Keratinocyte (primary cell): ENCODE measurements around the gene SBK1. TPM values are rescaled to one million over a fixed set of nuclear protein-coding genes. Genes with fewer than 3 reads are reported as not detected.
A peak's percentile ranks its signal among the peaks of the same experiment; 100 is the strongest.

Source experiments
- DNase-seq: peaks from one replicate; pipeline ENCODE4 v3.0.0-alpha.2; 2011; ENCODE audit warnings: low read depth, missing footprints, low spot score
- FAIRE-seq: peaks from 2 replicates; lab custom pipeline; 2011; peaks lifted over from hg19 to GRCh38; lab: Jason Lieb, UNC
- H2AFZ ChIP-seq: 2 replicates; pipeline ENCODE4 v1.6.0; 2012; ENCODE audit warnings: low read length, control low read depth, inconsistent platforms; ENCODE audit not compliant: control insufficient read depth
- H3K27ac ChIP-seq: 2 replicates; pipeline ENCODE4 v1.5.1; 2011; ENCODE audit warnings: low read length; ENCODE audit not compliant: control insufficient read depth, insufficient read depth
- H3K27me3 ChIP-seq: 3 replicates; pipeline ENCODE4 v1.6.0; 2011; ENCODE audit warnings: low read length; ENCODE audit not compliant: control insufficient read depth, insufficient read depth; ENCODE audit errors: extremely low read depth
- H3K36me3 ChIP-seq, 2 experiments: 2 replicates in 1 of 2; 3 replicates in 1 of 2; pipeline ENCODE4 v1.5.1; 2011; ENCODE audit warnings: low read length in 2 of 2, mild to moderate bottlenecking in 1 of 2; ENCODE audit not compliant: control insufficient read depth in 2 of 2, insufficient read depth in 2 of 2; ENCODE audit errors: extremely low read depth in 1 of 2
- H3K4me1 ChIP-seq: 3 replicates; pipeline ENCODE4 v1.5.1; 2011; ENCODE audit warnings: low read length; ENCODE audit not compliant: control insufficient read depth, insufficient read depth; ENCODE audit errors: extremely low read depth
- H3K4me2 ChIP-seq: 3 replicates; pipeline ENCODE4 v1.6.0; 2011; ENCODE audit warnings: low read depth, low read length; ENCODE audit not compliant: control insufficient read depth, insufficient read depth; ENCODE audit errors: extremely low read depth
- H3K4me3 ChIP-seq, 3 experiments: fragments of 200-600 bp in 1 of 3; sonication (generic) in 1 of 3; 2 replicates in 2 of 3; 3 replicates in 1 of 3; pipeline ENCODE4 v1.5.1; 2011 to 2016; ENCODE audit warnings: low read length in 3 of 3, mild to moderate bottlenecking in 3 of 3, control low read depth in 2 of 3, inconsistent platforms in 1 of 3, low read depth in 1 of 3, mixed read lengths in 1 of 3, mixed run types in 1 of 3, moderate library complexity in 1 of 3; ENCODE audit not compliant: control insufficient read depth in 2 of 3, insufficient read depth in 2 of 3; ENCODE audit errors: extremely low read depth in 1 of 3
- H3K79me2 ChIP-seq: 2 replicates; pipeline ENCODE4 v1.6.0; 2012; ENCODE audit warnings: low read length; ENCODE audit not compliant: control insufficient read depth, insufficient read depth
- H3K9ac ChIP-seq: 3 replicates; pipeline ENCODE4 v1.6.0; 2011; ENCODE audit warnings: low read length; ENCODE audit not compliant: control insufficient read depth, insufficient read depth; ENCODE audit errors: extremely low read depth
- H3K9me1 ChIP-seq: 3 replicates; pipeline ENCODE4 v1.6.0; 2011; ENCODE audit warnings: low read length; ENCODE audit not compliant: control insufficient read depth, insufficient read depth; ENCODE audit errors: extremely low read depth
- H3K9me3 ChIP-seq: 2 replicates; pipeline ENCODE4 v1.5.1; 2012; ENCODE audit warnings: low read depth, low read length; ENCODE audit not compliant: control insufficient read depth
- H4K20me1 ChIP-seq: 3 replicates; pipeline ENCODE4 v1.6.0; 2011; ENCODE audit warnings: low read length; ENCODE audit not compliant: control insufficient read depth, insufficient read depth; ENCODE audit errors: extremely low read depth
- EZH2 ChIP-seq: IDR thresholded peaks from one replicate; pipeline ENCODE4 v1.6.1; 2012; ENCODE audit warnings: inconsistent platforms, mild to moderate bottlenecking, low read length, moderate library complexity
- dilution Hi-C: fragments of 300-500 bp; cut with MboI; formaldehyde crosslinking; loops from one replicate; pipeline ENCODE4 v1.7.0; 2020; ENCODE audit warnings: low sequenced_read_pairs; ENCODE audit not compliant: extremely low pct_ligation_motif_present
- polyA plus RNA-seq, 5 experiments: library from polyadenylated mRNA; depleted of rRNA in 3 of 5; stranded (reverse) in 3 of 5; stranded (forward) in 1 of 5; unstranded in 1 of 5; fragments of >200 nt; gene quantifications; 1 replicate in 1 of 5; 2 replicates in 3 of 5; 3 replicates in 1 of 5; pipeline versions ENCODE4 v1.2.1 to v1.2.3, GENCODE V29; 2011 to 2012; ENCODE audit warnings: missing spikeins in 2 of 5, low read depth in 1 of 5, low replicate concordance in 1 of 5
- TF ChIP-seq, protein P1 (sequence below), 3 experiments: IDR thresholded peaks in 1 of 3; conservative IDR thresholded peaks in 1 of 3; optimal IDR thresholded peaks in 1 of 3; 2 replicates in 2 of 3; 3 replicates in 1 of 3; pipeline versions ENCODE3 to v1.5.1; 2011; ENCODE audit warnings: low read length in 3 of 3, mild to moderate bottlenecking in 3 of 3, moderate library complexity in 2 of 3, control low read depth in 1 of 3, inconsistent platforms in 1 of 3; ENCODE audit not compliant: insufficient read depth in 2 of 3; ENCODE audit errors: extremely low read depth in 1 of 3

SBK1 gene
- polyA plus RNA-seq, 1 donor (not counting 4 experiments of a cell fraction or from before 2014, with no cell fraction given): 0.04 TPM

DNA sequence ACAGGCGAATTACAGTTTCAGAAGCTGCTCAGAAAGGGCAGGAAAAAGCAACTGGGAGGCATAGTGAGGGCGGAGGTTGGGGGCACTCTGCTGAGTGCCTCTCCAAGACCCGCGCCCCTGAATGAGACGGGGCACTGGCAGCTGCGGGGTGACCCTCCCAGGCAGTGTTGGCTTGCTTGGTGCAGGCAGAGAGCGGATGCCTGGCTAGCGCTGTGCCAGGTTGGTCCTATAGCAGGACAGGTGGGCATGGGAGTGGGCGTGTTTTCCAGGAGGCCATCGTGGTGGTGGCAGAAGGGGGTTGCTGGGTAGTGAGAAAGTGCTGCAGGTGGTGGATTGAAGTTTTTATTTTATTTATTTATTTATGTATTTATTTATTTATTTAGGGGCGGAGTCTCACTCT is 16.0 kb upstream of the SBK1 start:
- Histone ChIP-seq H3K9me3 (no peaks in the 10 kb centered on the region), H3K9ac (no peak overlapping the region)

DNA sequence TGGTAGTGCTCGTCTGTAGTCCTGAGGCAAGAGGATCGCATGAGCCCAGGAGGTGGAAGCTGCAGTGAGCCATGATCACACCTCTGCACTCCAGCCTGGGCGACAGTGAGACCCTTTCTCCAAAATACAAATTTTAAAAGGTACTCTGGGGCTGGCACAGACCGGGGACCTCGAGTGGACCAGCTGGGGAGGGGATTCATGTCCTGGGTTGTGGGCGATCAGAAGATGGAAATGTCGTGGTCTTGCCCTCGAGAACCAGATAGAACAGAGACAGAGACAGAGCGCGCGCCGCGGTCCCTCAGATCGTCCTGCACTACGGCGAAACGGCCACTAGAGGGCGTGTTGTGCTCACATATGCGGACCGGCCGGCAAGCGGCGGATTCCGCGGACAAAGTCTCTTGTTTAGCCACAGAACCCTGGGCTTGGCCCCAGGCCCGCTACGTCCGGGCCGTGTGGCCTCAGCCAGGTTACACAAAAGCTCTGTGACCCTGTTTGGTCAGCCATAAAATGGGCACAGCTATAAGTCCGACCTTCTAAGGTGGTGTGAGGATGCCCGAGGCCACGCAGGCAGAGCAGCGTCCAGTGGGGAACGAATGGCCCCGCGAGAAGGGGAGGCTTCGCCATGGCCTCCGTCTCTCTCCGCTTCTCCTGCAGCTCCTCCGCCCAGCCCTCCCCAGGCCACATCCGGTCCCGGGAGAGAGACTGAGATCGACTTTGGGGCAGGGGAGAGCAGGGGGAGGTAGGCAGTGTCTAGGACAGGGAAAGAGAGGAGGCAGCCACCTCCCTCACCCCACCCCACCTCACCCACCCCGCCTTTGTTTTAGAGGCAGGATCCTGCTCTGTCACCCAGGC is 14.6 kb upstream of the SBK1 start:
- peaks cover 4% of the 10 kb centered on the region for H3K4me1 ChIP-seq
- no peaks in the 10 kb centered on the region for H3K9me1 ChIP-seq
- H3K36me3 ChIP-seq: no peaks in the 10 kb centered on the region
- H3K4me2 ChIP-seq: peak overlapping the region; percentile 80
- dilution Hi-C loops: no loop called here
- H3K27me3 ChIP-seq: peaks cover 16% of the 10 kb centered on the region
- H3K9ac ChIP-seq: peak overlapping the region; percentile 28
- H3K4me3 ChIP-seq: peak overlapping the region; percentile 7 to 60 (median 51)
- peak; percentile 7 for DNase-seq
- H3K79me2 ChIP-seq: no peaks in the 10 kb centered on the region
- no peak overlapping the region for H3K27ac ChIP-seq
- TF ChIP-seq, protein P1, sequence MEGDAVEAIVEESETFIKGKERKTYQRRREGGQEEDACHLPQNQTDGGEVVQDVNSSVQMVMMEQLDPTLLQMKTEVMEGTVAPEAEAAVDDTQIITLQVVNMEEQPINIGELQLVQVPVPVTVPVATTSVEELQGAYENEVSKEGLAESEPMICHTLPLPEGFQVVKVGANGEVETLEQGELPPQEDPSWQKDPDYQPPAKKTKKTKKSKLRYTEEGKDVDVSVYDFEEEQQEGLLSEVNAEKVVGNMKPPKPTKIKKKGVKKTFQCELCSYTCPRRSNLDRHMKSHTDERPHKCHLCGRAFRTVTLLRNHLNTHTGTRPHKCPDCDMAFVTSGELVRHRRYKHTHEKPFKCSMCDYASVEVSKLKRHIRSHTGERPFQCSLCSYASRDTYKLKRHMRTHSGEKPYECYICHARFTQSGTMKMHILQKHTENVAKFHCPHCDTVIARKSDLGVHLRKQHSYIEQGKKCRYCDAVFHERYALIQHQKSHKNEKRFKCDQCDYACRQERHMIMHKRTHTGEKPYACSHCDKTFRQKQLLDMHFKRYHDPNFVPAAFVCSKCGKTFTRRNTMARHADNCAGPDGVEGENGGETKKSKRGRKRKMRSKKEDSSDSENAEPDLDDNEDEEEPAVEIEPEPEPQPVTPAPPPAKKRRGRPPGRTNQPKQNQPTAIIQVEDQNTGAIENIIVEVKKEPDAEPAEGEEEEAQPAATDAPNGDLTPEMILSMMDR (optimal IDR thresholded peaks at IDR 0.05 in 1 of 3, IDR thresholded peaks at IDR 0.05 in 1 of 3, conservative IDR thresholded peaks at IDR 0.05 in 1 of 3; ENCODE audit: extremely low read depth in 1 of 3, insufficient read depth in 2 of 3, low read length in 3 of 3): peak; percentile 82 to 98 (median 95)
- peak; percentile 35 for TF ChIP-seq EZH2
- peak overlapping the region; percentile 74 for H2AFZ ChIP-seq
- H4K20me1 ChIP-seq: no peaks in the 10 kb centered on the region
- peak; percentile 81 for FAIRE-seq
- H3K9me3 ChIP-seq: no peaks in the 10 kb centered on the region

More for the DNA sequence above, 16.0 kb upstream of the SBK1 start:
- Histone ChIP-seq H3K4me2 (no peak overlapping the region), H3K36me3 (no peaks in the 10 kb centered on the region), H3K27ac (no peak overlapping the region), H3K4me1 (peaks cover 4% of the 10 kb centered on the region), H4K20me1 (no peaks in the 10 kb centered on the region), H3K79me2 (no peaks in the 10 kb centered on the region), H3K4me3 (no peak overlapping the region), H3K9me1 (no peaks in the 10 kb centered on the region), H3K27me3 (peaks cover 11% of the 10 kb centered on the region), H2AFZ (no peak overlapping the region)
- no peak for TF ChIP-seq EZH2
- TF ChIP-seq, protein P1 (optimal IDR thresholded peaks at IDR 0.05 in 1 of 3, IDR thresholded peaks at IDR 0.05 in 1 of 3, conservative IDR thresholded peaks at IDR 0.05 in 1 of 3; ENCODE audit: extremely low read depth in 1 of 3, insufficient read depth in 2 of 3, low read length in 3 of 3): no peak
- no peak for DNase-seq
- no peak for FAIRE-seq
- dilution Hi-C loops: no loop called here
